Measurements from ENCODE around the gene MESD. TPM values are rescaled to one million over a fixed set of nuclear protein-coding genes. Genes with fewer than 3 reads are reported as not detected.
A peak's percentile ranks its signal among the peaks of the same experiment; 100 is the strongest.

MESD gene
- total and polyA plus RNA-seq, 12 donors, result 13.2 to 56.1 (median 25.6) TPM

DNA sequence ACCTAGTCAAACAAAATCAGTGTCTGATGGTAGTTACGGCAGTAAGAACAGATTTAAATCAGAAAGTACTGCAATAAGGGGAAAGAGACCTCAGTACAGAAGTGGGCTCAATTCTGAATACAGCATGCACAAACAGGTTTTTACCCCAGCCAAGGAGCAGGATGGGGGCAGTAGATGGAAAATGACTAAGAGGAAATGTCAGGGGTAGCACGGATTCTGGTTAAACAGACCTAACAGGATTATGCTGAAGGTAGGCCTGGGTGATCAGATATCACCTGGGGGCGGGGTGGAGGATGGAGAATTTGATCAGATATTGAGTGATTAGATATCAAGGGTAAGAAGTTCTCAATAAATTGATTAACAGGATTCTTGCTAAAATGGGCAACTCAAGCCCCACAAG lies 19.0 kb downstream of the MESD start:
- intact Hi-C loops (cut with DNase I), result loop anchor here (5.0 to 10.0 kb wide), 6 partner anchors 193 to 513 kb away; partner anchors contain the start of gene CEMIP (in 2 of the 2)
- TF ChIP-seq, protein P1, sequence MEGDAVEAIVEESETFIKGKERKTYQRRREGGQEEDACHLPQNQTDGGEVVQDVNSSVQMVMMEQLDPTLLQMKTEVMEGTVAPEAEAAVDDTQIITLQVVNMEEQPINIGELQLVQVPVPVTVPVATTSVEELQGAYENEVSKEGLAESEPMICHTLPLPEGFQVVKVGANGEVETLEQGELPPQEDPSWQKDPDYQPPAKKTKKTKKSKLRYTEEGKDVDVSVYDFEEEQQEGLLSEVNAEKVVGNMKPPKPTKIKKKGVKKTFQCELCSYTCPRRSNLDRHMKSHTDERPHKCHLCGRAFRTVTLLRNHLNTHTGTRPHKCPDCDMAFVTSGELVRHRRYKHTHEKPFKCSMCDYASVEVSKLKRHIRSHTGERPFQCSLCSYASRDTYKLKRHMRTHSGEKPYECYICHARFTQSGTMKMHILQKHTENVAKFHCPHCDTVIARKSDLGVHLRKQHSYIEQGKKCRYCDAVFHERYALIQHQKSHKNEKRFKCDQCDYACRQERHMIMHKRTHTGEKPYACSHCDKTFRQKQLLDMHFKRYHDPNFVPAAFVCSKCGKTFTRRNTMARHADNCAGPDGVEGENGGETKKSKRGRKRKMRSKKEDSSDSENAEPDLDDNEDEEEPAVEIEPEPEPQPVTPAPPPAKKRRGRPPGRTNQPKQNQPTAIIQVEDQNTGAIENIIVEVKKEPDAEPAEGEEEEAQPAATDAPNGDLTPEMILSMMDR (IDR thresholded peaks at IDR 0.05), result no peak
- TF ChIP-seq POLR2A (IDR thresholded peaks at IDR 0.05), result no peak

DNA sequence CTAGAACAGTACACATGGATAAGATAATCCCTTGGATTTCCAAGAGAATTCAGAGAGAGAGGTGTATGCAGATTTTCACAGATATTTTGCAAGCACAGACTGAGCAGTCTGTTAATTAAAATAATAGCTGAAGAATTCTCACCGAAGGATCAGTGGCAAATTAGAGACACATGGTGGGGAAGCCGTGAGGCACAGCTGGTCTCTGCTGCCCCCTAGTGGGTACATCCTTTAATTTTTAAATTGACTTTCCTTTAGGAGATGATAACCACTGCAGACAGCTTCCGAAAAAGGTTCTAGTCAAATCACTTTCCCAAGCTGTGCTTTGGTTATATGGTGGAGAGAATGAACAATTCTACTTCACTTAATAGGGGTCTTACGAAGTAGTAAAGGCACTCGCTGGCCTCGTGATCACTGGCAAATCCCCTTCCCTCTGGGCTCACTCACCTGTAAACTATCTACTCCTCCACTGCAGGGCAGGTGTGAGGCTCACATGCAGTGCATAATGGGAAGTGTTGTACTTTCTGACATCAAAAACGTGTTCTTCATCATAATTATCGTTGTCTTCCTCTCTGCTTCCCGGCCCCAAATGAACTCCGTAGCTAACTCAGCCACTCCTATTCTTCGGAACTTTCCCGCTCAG lies 19.5 kb downstream of the MESD start:
- H3K9me3 ChIP-seq (replicated peaks in 1 of 3), result no peaks in the 10 kb centered on the region
- no peaks in the 10 kb centered on the region for H3K36me3 ChIP-seq (replicated peaks in 1 of 2)
- DNase-seq, result peak; percentile 34 to 81 (median 60)
- no peak overlapping the region for H3K4me3 ChIP-seq
- TF ChIP-seq, protein P1 (IDR thresholded peaks at IDR 0.05), result peak; percentile 72 to 97 (median 80)
- no peak for TF ChIP-seq POLR2A (IDR thresholded peaks at IDR 0.05)
- H3K27ac ChIP-seq, result no peak overlapping the region
- 54 to 59% (median 57%) methylated on average over 12 of the region's 12 CpGs for WGBS, 4 donors
- H3K4me1 ChIP-seq (replicated peaks in 1 of 2), result no peaks in the 10 kb centered on the region
- no peaks in the 10 kb centered on the region for H3K27me3 ChIP-seq
- intact Hi-C loops (cut with DNase I), result loop anchor here (5.0 to 10.0 kb wide), 6 partner anchors 193 to 513 kb away; partner anchors contain the start of gene CEMIP (in 2 of the 2)

More for the DNA sequence above, 19.0 kb downstream of the MESD start:
- Histone ChIP-seq H3K9me3 (replicated peaks in 1 of 3) (no peaks in the 10 kb centered on the region), H3K27ac (no peak overlapping the region), H3K27me3 (no peaks in the 10 kb centered on the region), H3K4me3 (no peak overlapping the region), H3K4me1 (replicated peaks in 1 of 2) (no peaks in the 10 kb centered on the region), H3K36me3 (replicated peaks in 1 of 2) (no peaks in the 10 kb centered on the region)
- 86 to 90% (median 88%) methylated on average over 3 of the region's 3 CpGs for WGBS, 4 donors
- peak in 1 of 7 donors; percentile 37 for DNase-seq

DNA sequence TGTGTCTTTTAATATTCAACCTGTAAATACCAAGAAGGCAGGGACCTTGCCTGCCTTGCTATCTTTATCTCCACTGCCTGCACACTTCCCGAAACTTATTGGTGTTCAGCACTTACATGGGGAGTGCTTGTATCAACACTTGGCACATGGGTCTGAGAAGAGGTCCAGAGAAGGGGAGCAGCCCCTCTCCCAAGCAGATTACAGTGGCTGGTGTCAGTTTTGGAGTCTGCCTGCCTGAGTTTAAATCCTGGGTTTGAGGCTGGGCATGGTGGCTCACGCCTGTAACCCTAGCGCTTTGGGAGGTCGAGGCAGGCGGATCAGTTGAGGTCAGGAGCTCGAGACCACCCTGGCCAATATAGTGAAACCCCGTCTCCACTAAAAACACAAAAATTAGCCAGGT lies 20.3 kb downstream of the MESD start:
- Histone ChIP-seq H3K9me3 (replicated peaks in 1 of 3) (peaks cover 0 to 2% (median 0%) of the 10 kb centered on the region in 3 donors), H3K36me3 (replicated peaks in 1 of 2) (no peaks in the 10 kb centered on the region), H3K4me1 (replicated peaks in 1 of 2) (no peaks in the 10 kb centered on the region), H3K27ac (no peak overlapping the region), H3K27me3 (no peaks in the 10 kb centered on the region), H3K4me3 (no peak overlapping the region)
- no peak for TF ChIP-seq POLR2A (IDR thresholded peaks at IDR 0.05)
- TF ChIP-seq, protein P1 (IDR thresholded peaks at IDR 0.05), result no peak
- DNase-seq, result peak in 2 of 7 donors; percentile 15 to 44
- 69 to 93% (median 90%) methylated on average over 7 of the region's 7 CpGs for WGBS, 4 donors
- intact Hi-C loops (cut with DNase I), result no loop called here

DNA sequence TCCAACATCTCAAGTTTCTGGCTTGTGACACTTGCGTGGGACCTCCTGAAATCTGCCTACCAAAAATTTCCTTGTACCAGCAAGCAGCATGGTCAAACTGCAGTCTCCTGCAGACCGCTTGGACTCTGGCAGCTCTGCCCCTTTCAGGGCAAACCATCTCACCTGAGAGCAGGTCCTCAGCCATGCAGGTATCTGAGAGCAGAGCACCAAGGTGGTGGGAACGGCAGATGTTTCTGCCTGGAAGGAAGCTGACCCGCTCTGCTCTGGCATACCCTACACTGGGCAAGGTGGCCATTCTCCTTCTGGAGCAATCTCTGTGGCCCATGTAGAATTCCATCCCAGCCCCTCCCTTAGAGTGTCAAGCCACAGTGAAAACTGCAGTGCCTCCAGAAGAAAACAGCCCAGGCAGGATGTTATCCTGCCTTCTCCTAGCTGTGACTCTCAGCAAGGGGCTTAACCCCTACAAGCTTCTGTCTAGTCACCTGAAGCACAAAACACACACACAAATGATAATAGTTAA lies 21.6 kb downstream of the MESD start:
- H3K9me3 ChIP-seq (replicated peaks in 1 of 3), result peaks cover 0 to 3% (median 0%) of the 10 kb centered on the region in 3 donors
- intact Hi-C loops (cut with DNase I), result no loop called here
- no peaks in the 10 kb centered on the region for H3K4me1 ChIP-seq (replicated peaks in 1 of 2)
- H3K4me3 ChIP-seq, result no peak overlapping the region
- TF ChIP-seq POLR2A (IDR thresholded peaks at IDR 0.05), result no peak
- TF ChIP-seq, protein P1 (IDR thresholded peaks at IDR 0.05), result no peak
- WGBS, 4 donors, result 94 to 99% (median 95%) methylated on average over 3 to 4 of the region's 4 CpGs
- H3K27me3 ChIP-seq, result no peaks in the 10 kb centered on the region
- DNase-seq, result peak in 2 of 7 donors; percentile 16 to 29
- H3K27ac ChIP-seq, result no peak overlapping the region
- H3K36me3 ChIP-seq (replicated peaks in 1 of 2), result no peaks in the 10 kb centered on the region
